ENCODE results near the gene DENND5A.
"Not testable (repeated sequence)": the region's sequence is repeated elsewhere in the genome, so short reads cannot be mapped to it uniquely, and the experiment has no call there.

The DENND5A gene

GRCh38 chr11:9210922-9211320, 54.2 kb downstream of the DENND5A start:
- no peak for DNase-seq (ENCODE audit: low spot score)

- DNase-seq (ENCODE audit: low spot score): no peak
Measured at GRCh38 chr11:9210224-9210921, 54.8 kb downstream of the DENND5A start.

DNA sequence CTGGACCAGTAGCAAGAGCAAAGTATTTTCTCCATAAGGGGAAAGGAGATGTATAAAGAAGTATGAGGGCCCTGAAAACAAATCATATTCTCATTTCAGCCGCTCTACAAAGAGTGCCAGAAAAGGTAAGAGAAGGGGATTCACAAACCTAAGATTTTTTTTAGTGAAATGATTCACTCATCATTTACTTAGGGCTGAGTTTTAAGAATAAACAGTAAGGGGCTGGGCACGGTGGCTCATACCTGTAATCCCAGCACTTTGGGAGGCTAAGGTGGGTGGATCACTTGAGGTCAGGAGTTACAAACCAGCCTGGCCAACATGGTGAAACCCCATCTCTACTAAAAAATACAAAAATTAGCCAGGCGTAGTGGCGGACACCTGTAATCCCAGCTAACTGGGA, 55.5 kb downstream of the DENND5A start:
- not testable (repeated sequence) for DNase-seq (ENCODE audit: low spot score)

DNA sequence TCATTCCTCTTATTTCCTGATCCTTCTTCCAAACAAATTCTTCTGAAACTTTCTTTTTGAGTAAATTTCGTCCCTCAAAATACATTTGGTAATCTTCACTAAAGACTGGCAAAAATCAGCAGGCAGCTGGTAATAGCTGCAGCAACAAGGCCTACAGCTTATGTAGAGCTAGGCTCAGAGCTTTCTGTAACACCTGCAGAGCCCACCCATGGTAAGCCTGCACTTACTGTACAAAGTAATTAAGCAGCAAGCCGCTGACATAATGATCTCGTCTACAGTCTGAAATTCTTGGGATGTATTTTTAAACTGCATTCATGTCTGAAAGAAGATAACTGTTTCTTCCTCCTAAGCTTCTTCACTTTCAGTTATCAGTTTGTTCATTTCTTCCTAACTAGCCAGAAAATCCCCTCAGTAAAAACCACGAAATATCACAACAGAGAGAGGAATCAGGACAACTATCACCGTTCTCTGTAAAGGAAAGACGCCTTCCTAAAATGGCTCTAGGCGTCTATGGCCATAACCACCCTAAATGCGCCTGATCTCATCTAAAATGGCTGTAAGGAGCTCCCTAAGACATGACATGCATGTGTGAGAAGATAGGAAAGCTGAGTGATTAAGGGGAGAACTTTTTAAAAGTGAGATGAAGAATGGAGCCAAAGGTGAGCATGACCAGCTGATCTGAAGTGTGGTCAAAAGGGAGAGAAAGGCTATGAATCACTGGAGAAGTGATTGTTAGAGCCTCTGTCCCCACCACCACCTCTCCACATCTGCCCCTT, 56.2 kb downstream of the DENND5A start:
- peak; percentile 29 for DNase-seq (ENCODE audit: low spot score)

GRCh38 chr11:9207229-9207628, 57.9 kb downstream of the DENND5A start:
- no peak for DNase-seq (ENCODE audit: low spot score)

GRCh38 chr11:9206496-9206895, 58.7 kb downstream of the DENND5A start:
- no peak for DNase-seq (ENCODE audit: low spot score)

DNA sequence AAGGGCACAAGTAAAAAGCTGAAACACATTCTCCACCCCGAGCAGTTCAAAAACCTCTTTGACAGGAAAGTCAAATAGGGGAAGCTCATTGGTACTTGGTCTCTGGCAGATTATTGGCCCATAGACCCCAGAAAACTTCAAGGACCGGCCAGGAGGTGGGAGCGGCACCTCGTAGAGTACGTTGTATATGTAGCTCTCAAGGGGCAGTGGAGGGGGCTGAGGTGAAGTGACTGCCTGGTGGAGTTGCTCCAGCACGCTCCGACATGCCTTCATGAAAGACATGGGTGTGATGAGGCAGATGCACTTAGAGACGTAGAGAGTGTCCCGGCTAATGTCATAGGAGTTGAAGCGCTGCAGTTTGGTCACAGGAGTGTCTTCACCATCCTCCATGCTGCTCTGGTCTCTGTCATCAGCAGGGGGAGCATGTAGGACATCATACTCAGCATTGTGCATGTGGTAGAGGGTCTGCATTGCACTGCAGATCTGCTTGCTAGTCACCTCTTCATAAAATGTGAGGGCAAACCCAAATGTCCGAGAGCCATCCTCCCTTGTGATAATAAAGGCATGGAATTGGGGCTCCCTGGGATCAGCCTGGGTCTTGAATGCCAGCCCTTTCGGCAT, 61.3 kb downstream of the DENND5A start:
- peak; percentile 82 for DNase-seq (ENCODE audit: low spot score)

GRCh38 chr11:9201372-9202162, 63.6 kb downstream of the DENND5A start:
- DNase-seq (ENCODE audit: low spot score): no peak

GRCh38 chr11:9200471-9200870, 64.7 kb downstream of the DENND5A start:
- DNase-seq (ENCODE audit: low spot score): no peak

DNA sequence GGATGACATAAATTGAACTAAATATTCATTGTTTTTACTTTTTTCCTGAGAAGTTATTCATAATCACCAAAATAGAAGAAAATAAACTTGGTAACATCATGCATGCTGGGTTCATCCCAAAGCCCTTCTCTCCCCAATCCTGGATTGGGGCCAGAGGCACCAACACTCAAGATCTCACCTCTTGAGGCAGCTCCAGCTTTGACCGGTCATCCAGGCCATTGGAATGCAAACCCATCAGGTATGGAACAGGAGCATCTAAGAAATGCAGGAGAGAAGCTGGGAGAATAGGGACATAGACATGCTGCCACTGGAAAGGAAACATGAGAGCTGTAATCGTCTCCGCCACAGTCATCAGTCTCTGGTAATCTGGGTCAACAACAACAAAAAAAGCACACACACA, 71.8 kb downstream of the DENND5A start:
- no peak for DNase-seq (ENCODE audit: low spot score)

DNA sequence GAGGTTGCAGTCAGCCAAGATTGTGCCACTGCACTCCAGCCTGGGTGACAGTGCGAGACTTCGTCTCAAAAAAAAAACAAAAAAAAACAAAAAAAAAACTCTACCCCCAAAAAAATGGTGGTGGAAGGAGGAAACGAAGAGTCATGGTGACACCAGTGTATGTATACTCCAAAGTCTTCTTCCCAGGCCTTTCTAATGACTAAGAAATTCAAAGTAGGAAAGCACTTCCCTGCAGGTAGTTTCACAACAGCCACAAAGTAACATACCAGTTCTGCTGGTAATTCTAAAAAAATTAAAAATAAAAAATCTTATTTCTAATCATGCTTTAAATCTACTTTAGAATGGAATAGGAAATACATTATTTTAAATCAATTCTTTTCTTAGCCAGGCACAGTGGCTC, 72.6 kb downstream of the DENND5A start:
- DNase-seq (ENCODE audit: low spot score): no peak

DNA sequence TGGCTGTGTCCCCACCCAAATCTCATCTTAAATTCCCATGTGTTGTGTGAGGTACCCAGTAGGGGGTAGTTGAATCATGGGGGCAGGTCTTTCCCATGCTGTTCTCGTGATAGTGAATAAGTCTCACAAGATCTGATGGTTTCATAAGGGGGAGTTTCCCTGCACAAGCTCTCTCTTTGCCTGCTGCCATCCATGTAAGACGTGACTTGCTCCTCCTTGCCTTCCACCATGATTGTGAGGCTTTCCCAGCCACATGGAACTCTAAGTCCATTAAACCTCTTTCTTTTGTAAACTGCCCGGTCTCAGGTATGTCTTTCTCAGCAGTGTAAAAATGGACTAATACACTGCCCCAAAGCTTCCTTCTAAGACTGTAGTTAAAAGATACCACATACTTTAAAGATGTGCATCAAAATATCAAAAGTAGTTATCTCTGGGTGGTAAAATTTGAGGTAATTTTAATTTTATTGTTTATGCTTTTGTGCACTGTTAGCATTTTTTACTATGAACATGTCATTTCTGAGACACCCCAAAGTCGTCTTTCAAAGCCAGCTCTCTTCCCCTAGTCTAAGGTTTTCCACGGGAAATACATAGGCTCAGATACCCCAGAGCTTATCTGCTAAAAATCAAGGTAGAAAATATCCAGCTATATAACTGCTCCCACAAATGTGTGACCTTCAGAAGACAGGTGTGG, 74.7 kb downstream of the DENND5A start:
- not testable (repeated sequence) for DNase-seq (ENCODE audit: low spot score)

DNA sequence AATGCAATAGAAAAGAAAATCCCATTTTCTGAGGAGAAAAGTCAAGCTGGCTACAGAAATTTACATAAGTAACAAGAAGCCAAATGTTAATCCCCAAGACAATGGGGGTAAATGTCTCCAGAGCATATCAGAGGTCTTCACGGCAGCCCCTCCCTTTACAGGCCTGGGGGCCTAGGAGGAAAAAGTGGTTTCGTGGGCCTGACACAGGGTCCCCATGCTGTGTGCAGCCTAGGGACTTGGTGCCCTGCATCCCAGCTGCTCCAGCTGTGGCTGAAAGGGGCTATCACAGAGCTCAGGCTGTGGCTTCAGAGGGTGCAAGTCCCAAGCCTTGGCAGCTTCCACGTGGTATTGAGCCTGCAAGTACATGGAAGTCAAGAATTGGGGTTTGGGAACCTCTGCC, 76.3 kb downstream of the DENND5A start:
- not testable (repeated sequence) for DNase-seq (ENCODE audit: low spot score)

GRCh38 chr11:9187616-9188015, 77.5 kb downstream of the DENND5A start:
- DNase-seq (ENCODE audit: low spot score): peak; percentile 91

DNA sequence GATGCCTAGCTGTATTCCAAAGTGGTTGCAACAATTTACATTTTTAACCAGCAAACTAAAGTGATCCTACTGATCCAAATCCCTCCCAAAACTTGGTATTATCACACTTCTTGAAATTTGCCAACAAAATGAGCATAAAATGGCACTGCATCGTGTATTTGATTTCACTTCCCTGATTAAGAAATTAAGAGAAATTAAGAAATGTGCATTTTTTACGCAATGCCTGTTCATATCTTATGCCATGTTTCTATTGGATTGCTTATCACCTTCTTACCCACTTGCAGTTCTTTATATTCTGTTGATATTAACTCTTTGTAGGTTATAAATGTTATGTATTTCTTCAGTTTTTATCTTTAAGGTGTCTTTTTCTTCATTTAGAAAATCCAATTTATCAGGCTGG, 80.6 kb downstream of the DENND5A start:
- no peak for DNase-seq (ENCODE audit: low spot score)

DNA sequence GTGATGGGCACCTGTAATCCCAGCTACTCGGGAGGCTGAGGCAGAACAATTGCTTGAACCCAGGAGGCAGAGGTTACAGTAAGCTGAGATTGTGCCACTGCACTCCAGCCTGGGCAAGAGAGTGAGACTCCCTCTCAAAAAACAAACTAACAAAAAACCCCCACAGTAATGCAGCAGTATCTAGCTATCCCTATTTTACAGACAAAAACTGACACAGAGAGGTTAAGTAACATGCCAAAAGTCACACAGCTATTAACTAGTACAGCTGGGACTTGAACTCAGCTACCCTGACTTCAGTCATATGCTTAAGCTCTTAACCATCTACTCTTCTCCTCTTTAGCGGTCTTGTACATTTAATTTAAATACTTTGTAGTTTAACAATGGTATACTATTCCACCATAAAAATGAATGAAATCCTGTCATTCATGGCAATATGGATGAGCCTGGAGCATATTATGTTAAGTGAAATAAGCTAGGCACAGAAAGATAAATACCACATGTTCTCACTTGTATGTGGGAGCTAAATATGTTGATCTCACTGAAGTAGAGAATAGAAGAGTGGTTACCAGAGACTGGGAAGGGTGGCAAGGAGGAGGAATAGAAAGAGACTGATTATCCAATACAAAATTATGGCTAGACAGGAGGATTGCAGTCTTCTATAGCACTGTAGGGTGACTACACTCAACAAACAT, 82.8 kb downstream of the DENND5A start:
- no peak for DNase-seq (ENCODE audit: low spot score)

GRCh38 chr11:9180784-9181183, 84.4 kb downstream of the DENND5A start:
- no peak for DNase-seq (ENCODE audit: low spot score)

DNA sequence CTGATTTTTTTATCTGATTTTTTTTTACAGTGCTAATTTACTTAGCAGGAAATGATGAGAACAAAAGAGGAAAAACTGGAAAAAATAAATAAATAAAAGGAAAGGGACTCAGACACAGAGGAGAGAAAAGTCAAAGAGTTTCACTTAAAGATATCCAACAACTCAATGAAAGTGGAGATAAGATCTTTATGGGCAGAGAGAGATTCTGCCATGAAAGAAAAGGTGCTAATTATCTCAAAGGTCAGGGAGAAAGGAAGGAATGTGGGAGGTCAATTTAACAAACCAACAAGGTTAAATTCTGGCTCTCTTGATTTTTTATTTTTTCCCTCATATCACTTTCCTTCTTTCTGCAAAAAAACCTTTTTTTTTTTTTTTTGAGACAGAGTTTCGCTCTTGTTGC, 86.0 kb downstream of the DENND5A start:
- no peak for DNase-seq (ENCODE audit: low spot score)

GRCh38 chr11:9178716-9179115, 86.4 kb downstream of the DENND5A start:
- no peak for DNase-seq (ENCODE audit: low spot score)

GRCh38 chr11:9177438-9178091, 87.6 kb downstream of the DENND5A start:
- peak; percentile 39 for DNase-seq (ENCODE audit: low spot score)

- DNase-seq (ENCODE audit: low spot score): no peak
Measured at GRCh38 chr11:9176550-9176949, 88.6 kb downstream of the DENND5A start.
